Measurements from ENCODE around the gene KRI1. TPM values are rescaled to one million over a fixed set of nuclear protein-coding genes. Genes with fewer than 3 reads are reported as not detected.

Gene KRI1
- polyA plus RNA-seq, 3 donors = 3.9 to 21.0 (median 6.1) TPM

DNA sequence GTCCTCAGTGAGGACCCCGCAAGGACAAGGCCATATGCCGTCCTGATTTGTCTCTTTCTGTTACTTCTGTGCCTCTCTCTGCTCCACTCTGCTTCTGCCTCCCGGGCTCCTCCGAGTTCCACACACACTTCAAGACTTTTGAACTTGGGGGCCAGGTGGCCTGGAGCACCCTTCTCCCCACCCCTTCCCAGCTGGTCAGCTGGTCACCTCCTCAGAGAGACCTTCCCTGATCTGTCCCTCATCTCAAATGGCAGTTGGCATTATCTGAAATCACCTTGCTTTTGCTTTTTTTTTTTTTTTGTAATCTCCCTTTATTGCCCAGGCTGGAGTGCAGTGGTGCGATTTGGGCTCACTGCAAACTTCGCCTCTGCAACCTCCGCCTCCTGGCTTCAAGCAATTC, 46.4 kb downstream of the KRI1 start:
- H3K4me1 ChIP-seq (ENCODE audit: control insufficient read depth in 1 of 2, insufficient read depth in 2 of 2, low read length in 2 of 2) = peaks cover 16 to 25% of the 10 kb centered on the region in 2 donors
- DNase-seq = no peak
- H3K4me3 Mint-ChIP-seq = peak overlapping the region in 1 of 2 donors; percentile 86
- peaks cover 0 to 12% of the 10 kb centered on the region in 2 donors for H3K36me3 Mint-ChIP-seq
- H3K9me3 ChIP-seq (replicated peaks in 1 of 2; ENCODE audit: control insufficient read depth in 1 of 2, insufficient read depth in 1 of 2, low read length in 2 of 2) = peaks cover 0 to 32% of the 10 kb centered on the region in 2 donors
- peaks cover 37 to 62% of the 10 kb centered on the region in 2 donors for H3K27me3 ChIP-seq (ENCODE audit: control insufficient read depth in 2 of 2, insufficient read depth in 2 of 2, low read length in 2 of 2)
- TF ChIP-seq, protein P1, sequence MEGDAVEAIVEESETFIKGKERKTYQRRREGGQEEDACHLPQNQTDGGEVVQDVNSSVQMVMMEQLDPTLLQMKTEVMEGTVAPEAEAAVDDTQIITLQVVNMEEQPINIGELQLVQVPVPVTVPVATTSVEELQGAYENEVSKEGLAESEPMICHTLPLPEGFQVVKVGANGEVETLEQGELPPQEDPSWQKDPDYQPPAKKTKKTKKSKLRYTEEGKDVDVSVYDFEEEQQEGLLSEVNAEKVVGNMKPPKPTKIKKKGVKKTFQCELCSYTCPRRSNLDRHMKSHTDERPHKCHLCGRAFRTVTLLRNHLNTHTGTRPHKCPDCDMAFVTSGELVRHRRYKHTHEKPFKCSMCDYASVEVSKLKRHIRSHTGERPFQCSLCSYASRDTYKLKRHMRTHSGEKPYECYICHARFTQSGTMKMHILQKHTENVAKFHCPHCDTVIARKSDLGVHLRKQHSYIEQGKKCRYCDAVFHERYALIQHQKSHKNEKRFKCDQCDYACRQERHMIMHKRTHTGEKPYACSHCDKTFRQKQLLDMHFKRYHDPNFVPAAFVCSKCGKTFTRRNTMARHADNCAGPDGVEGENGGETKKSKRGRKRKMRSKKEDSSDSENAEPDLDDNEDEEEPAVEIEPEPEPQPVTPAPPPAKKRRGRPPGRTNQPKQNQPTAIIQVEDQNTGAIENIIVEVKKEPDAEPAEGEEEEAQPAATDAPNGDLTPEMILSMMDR (IDR thresholded peaks at IDR 0.05) = no peak
- no peaks in the 10 kb centered on the region for H3K79me2 ChIP-seq (ENCODE audit: insufficient read depth, low read length)
- no peak overlapping the region for H3K4me3 ChIP-seq (replicated peaks in 1 of 3; ENCODE audit: low read depth in 2 of 3, low read length in 3 of 3)
- no peak overlapping the region for H3K9ac ChIP-seq (ENCODE audit: insufficient read depth, low read length, poor library complexity, severe bottlenecking)
- no peak overlapping the region for H3K4me2 ChIP-seq (replicated peaks; ENCODE audit: extremely low read depth, low read length, poor library complexity, severe bottlenecking)
- peaks cover 54 to 71% (median 66%) of the 10 kb centered on the region in 3 donors for H3K27me3 Mint-ChIP-seq (ENCODE audit: low read depth in 3 of 3)
- H2AFZ ChIP-seq (ENCODE audit: insufficient read depth, low read depth, low read length, poor library complexity, severe bottlenecking) = no peak overlapping the region
- 88% methylated on average over 7 of the region's 7 CpGs for WGBS (ENCODE audit: insufficient coverage)
- peaks cover 25% of the 10 kb centered on the region for H3K4me1 Mint-ChIP-seq
- H4K20me1 ChIP-seq (ENCODE audit: insufficient read depth, low read length) = no peaks in the 10 kb centered on the region
- no peaks in the 10 kb centered on the region for H3K36me3 ChIP-seq (replicated peaks in 1 of 2; ENCODE audit: control insufficient read depth in 1 of 2, insufficient read depth in 2 of 2, low read length in 2 of 2)
- peak overlapping the region in 1 of 7 donors; percentile 16 for H3K27ac Mint-ChIP-seq
- intact Hi-C loops (cut with micrococcal nuclease) = no loop called here
- H3K27ac ChIP-seq (ENCODE audit: low read depth in 1 of 2, low read length in 2 of 2) = no peak overlapping the region
- H3K9me3 Mint-ChIP-seq = peaks cover 0 to 18% (median 9%) of the 10 kb centered on the region in 7 donors

DNA sequence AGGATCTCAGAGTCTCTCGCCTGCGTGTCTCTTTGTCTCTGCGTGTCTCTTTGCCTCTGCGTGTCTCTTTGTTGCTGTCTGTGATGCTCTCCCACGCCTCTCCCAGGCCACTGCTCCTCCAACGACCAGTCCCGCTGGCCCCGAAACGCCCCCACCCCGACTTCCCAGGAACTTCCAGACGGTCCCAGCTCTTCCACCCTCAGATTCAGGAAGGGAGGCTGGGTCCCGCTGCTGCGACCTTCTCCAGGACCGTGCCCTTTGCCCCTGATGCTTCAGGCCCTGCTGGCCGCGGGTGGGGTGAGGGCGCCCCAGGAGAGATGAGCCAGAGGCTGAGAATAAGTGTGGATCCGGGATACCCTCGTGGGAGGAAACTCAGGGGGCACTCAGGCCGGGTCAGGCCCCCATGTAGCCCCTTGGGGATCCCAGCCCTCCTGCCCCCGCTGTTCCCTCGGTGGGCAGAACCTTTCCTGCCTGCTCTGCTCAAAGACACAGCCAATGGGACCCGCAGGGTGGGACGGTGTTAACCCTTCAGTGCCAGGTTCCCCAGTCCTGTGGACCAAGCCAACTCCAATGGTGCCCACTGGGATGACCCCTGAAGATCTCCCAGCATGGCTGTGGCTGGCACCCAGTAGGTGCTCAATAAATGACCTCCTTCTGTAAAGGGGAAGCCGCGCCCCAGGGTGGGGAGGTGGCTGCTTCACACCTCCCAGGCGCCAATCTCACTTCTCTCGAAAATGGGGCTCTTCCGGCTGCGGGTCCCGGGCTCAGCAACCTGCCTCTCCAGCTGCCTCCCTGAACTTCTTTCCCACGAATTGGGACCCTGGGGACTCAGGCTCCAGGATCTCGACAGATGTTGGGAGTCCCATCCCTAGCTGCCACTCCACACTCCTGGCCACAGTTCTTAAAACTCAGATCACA, 47.1 kb downstream of the KRI1 start:
- Histone ChIP-seq H3K27me3 (ENCODE audit: control insufficient read depth in 2 of 2, insufficient read depth in 2 of 2, low read length in 2 of 2) (peaks cover 40 to 69% of the 10 kb centered on the region in 2 donors), H3K4me2 (replicated peaks; ENCODE audit: extremely low read depth, low read length, poor library complexity, severe bottlenecking) (peak overlapping the region; percentile 46), H3K4me3 (replicated peaks in 1 of 3; ENCODE audit: low read depth in 2 of 3, low read length in 3 of 3) (no peak overlapping the region), H3K9ac (ENCODE audit: insufficient read depth, low read length, poor library complexity, severe bottlenecking) (no peak overlapping the region), H3K9me3 (replicated peaks in 1 of 2; ENCODE audit: control insufficient read depth in 1 of 2, insufficient read depth in 1 of 2, low read length in 2 of 2) (peaks cover 0 to 40% of the 10 kb centered on the region in 2 donors), H3K36me3 (replicated peaks in 1 of 2; ENCODE audit: control insufficient read depth in 1 of 2, insufficient read depth in 2 of 2, low read length in 2 of 2) (no peaks in the 10 kb centered on the region), H3K4me1 (ENCODE audit: control insufficient read depth in 1 of 2, insufficient read depth in 2 of 2, low read length in 2 of 2) (peaks cover 16 to 32% of the 10 kb centered on the region in 2 donors), H3K79me2 (ENCODE audit: insufficient read depth, low read length) (no peaks in the 10 kb centered on the region), H2AFZ (ENCODE audit: insufficient read depth, low read depth, low read length, poor library complexity, severe bottlenecking) (no peak overlapping the region), H4K20me1 (ENCODE audit: insufficient read depth, low read length) (no peaks in the 10 kb centered on the region), H3K27ac (ENCODE audit: low read depth in 1 of 2, low read length in 2 of 2) (no peak overlapping the region)
- intact Hi-C loops (cut with micrococcal nuclease) = no loop called here
- H3K4me3 Mint-ChIP-seq = peak overlapping the region; percentile 55 to 86
- DNase-seq = no peak
- peaks cover 59 to 78% (median 69%) of the 10 kb centered on the region in 3 donors for H3K27me3 Mint-ChIP-seq (ENCODE audit: low read depth in 3 of 3)
- TF ChIP-seq, protein P1 (IDR thresholded peaks at IDR 0.05) = no peak
- H3K4me1 Mint-ChIP-seq = peaks cover 27% of the 10 kb centered on the region
- H3K9me3 Mint-ChIP-seq = peaks cover 0 to 18% (median 10%) of the 10 kb centered on the region in 7 donors
- H3K36me3 Mint-ChIP-seq = peaks cover 0 to 14% of the 10 kb centered on the region in 2 donors
- H3K27ac Mint-ChIP-seq = peak overlapping the region in 1 of 7 donors; percentile 52
- 11% methylated on average over 30 of the region's 33 CpGs for WGBS (ENCODE audit: insufficient coverage)

All from CD14-positive monocyte (primary cell).